T follicular helper cell (primary cell): ENCODE data around the gene CEP170B.
"Not testable (repeated sequence)": the region's sequence is repeated elsewhere in the genome, so short reads cannot be mapped to it uniquely, and the experiment has no call there.

Experiments used
- DNase-seq: peaks from one replicate; pipeline ENCODE4 v3.0.0-alpha.2; 2020; ENCODE audit warnings: low read depth
- total RNA-seq, 2 experiments: gene quantifications; one replicate each; lab custom pipeline; 2026; lab: John Stamatoyannopoulos, UW

The CEP170B gene
- 19.7 to 25.3 reads per million in 2 experiments for total RNA-seq

DNA sequence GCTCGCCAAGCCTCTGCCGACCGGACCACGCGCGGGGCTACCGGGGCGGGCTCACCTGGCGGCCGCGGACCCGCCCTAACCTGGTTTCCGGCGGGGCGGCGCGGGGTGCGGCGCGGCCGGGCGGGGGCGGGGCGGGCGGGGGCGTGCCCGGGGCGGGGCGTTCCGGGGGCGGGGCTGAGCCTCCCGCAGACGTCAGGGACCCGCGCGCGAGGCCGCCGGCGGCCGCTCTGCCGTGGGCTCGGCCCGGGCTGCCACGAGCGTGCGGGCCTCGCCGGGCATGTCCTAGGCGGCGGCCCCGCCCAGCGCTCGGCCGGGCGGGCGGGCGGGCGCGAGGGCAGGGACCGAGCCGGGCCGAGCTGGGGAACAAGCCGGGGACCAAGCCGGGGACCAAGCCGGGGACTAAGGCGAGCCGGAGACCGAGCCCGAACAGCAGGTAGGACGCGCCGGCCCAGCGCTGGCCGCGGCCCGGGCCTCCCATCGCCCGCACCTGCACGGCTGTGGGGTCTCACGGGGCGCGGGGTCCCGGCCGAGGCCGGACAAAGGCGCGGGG lies at the start of gene CEP170B:
TSS of gene CEP170B (plus strand) at position 188 of the 550 bp plus-strand sequence. CDS start 3,183 bp downstream, outside the sequence.
- peak; percentile 34 for DNase-seq

GRCh38 chr14:104816616-104816884 lies 48.5 kb upstream of the CEP170B start:
- no peak for DNase-seq

DNA sequence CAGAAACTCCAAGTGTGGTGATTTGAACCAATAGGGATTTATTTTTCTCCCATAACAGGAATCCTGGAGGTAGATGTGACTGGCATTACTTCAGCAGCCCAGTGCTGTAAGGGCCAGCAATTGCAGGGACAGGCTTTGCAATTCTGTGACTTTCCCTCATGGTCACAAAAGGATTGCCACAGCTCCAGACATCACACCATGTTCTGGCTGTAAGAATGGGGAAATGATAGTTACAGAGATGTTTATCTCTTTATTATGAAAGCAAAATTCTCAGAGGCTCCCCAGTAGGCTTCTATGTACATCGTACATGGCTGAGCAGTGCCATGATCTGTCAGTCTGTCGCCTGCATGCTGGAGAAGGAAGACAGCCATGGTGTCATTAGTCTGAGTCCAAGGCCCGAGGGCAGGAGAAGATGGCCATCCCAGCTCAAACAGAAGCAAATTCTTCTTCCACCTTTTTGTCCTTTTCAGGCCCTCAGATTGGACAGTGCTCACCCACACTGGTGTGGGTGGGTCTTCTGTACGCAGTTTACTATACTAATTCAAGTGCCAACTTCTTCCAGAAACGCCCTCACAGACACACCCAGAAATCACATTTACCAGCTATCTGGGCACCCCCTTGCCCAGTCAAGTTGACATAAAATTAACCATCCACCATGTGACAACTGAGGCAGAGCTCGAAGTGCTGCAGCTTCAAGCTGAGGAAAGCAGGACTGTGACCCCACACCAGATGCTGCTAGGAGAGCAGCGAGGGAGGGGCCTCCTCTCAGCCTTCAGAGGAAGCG lies 46.9 kb upstream of the CEP170B start:
- no peak for DNase-seq

- DNase-seq = no peak
These were observed 46.3 kb upstream of the CEP170B start for GRCh38 chr14:104818714-104819161.

GRCh38 chr14:104819361-104819781 lies 45.7 kb upstream of the CEP170B start:
- no peak for DNase-seq

GRCh38 chr14:104820669-104821228 lies 44.3 kb upstream of the CEP170B start:
- DNase-seq = no peak

- no peak for DNase-seq
These were observed 43.7 kb upstream of the CEP170B start for GRCh38 chr14:104821229-104821945.

DNA sequence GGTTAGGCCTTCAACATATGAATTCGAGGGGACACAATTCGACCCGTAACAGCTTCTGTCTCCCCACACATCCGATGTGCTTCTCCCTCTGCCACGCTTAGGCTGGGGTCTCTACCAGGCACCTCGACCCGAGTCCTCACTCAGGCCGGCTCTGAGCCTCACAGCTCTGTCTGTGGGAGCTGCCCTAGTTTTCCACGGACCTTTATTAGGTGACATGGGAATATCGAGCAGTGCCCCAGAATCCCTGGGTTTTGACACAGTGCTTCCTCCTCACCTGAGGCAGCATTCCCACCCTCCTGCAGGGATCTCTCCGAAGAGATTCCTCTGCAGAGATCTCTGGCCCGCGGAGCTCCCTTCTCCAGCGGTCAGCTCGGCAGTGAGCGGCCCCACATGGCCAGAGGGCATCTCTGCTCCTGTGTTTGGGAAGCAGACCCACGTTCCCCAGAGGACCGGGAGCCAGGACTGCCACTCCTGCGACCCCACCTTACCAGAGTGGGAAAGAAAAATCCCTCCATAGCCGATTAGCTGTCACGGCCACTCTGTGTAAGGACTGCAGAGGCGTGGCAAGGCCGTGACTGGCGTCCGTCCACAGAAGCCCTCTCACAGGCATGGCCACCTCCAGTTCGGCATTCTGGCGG lies 43.0 kb upstream of the CEP170B start:
- DNase-seq = no peak

DNA sequence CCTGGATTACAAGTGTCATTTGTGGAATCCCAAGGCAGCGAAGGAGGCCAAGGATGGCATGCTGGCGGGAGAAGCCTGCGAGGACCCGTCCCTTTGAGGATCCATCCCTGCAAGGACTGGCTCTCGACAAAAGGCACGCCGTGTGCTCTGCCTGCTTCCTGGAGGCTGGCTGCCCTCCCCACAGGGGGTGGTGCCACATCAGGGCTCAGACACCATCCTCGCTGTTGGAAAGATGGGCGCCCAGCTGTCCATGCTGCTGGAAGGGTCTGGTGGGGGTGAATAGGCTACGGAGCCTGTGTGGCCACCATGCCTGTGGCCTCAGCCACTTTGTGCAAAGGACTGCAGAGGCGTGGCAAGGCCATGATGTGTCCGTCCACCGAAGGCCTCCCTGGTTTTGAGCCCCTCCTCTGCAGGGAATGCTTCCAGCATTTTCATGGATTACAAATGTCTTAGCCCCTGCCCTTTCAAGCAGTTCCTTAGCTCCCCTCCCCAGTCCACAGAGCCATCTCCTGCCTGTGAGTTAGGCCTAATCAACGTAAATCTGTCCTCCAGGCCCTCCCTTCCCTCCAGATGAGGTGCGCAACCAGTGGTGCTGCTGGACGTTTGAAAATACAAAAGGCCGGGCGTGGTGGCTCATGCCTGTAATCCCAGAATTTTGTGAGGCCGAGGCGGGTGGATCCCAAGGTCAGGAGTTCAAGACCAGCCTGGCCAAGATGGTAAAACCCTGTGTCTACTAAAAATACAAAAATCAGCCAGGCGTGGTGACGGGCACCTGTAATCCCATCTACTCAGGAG lies 42.0 kb upstream of the CEP170B start:
- DNase-seq = no peak

DNA sequence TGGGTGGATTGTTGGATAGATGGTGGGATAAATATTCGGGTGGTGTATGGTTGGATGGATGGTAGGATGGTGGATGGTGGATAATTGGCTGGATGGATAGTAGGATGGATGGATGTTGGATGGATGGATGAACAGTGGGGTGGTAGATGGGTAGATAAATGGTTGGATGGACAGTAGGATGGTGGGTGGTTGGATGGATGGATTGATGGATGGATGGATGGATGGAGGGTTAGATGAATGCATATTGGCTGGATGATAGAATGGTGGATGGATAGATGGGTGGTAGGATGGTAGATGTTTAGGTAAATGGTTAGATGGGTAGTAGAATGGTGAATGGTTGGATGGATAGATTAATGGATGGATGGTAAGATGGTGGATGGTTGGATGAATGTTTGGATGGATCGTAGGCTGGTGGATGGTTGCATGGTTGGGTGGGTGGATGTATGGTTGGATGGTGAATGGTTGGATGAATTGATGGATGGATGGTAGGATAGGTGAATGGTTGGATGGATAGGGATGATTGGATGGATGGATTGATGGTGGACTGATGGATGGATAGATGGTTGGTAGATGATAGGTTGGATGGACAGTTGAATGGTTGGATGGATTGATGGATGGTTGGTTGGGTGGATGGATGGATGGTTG lies 40.6 kb upstream of the CEP170B start:
- no peak for DNase-seq

GRCh38 chr14:104826189-104826860 lies 38.7 kb upstream of the CEP170B start:
- DNase-seq = peak; percentile 91

DNA sequence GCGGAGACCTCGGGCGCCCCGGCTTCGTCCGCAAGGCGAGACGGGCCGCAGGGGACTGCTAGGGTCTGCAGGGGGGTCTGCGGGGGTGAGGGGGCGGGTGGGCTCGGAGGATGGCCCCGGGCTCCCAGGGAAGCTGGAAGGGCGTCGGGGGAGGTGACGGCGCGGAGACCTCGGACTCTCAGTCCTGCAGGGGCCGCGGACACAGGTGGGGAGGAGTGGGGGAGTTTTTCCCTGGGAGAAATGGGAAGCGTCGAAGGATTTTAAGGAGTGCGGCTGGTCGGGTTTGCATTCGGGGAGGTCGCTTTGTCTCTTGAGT lies 38.2 kb upstream of the CEP170B start:
- no peak for DNase-seq

GRCh38 chr14:104827177-104828055 lies 37.7 kb upstream of the CEP170B start:
- DNase-seq = peak; percentile 34

- DNase-seq = no peak
These were observed 34.3 kb upstream of the CEP170B start for GRCh38 chr14:104830781-104831180.

- DNase-seq = not testable (repeated sequence)
These were observed 28.7 kb upstream of the CEP170B start for GRCh38 chr14:104836171-104836935.

- DNase-seq = no peak
These were observed 23.3 kb upstream of the CEP170B start for GRCh38 chr14:104841730-104842129.

DNA sequence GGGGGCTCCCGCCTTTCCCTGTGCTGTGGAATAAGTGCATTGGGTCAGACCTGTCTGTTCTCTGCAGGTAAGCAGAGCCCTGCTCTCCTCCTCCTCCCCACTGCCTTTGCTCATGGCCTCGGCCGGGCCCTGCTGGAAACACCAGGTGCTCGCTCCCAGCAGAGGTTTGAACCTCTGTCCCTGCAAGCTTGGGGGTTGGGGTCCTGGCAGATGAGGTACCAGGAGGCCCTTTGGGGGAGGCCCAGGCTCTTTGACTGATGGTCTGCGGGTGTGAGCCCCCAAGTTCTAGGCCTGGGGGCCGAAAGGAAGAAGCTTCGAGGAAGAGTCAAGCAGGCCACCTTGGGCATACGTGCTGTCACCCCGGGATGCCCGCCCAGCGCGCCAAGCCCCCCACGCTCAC lies 22.1 kb upstream of the CEP170B start:
- DNase-seq = no peak

DNA sequence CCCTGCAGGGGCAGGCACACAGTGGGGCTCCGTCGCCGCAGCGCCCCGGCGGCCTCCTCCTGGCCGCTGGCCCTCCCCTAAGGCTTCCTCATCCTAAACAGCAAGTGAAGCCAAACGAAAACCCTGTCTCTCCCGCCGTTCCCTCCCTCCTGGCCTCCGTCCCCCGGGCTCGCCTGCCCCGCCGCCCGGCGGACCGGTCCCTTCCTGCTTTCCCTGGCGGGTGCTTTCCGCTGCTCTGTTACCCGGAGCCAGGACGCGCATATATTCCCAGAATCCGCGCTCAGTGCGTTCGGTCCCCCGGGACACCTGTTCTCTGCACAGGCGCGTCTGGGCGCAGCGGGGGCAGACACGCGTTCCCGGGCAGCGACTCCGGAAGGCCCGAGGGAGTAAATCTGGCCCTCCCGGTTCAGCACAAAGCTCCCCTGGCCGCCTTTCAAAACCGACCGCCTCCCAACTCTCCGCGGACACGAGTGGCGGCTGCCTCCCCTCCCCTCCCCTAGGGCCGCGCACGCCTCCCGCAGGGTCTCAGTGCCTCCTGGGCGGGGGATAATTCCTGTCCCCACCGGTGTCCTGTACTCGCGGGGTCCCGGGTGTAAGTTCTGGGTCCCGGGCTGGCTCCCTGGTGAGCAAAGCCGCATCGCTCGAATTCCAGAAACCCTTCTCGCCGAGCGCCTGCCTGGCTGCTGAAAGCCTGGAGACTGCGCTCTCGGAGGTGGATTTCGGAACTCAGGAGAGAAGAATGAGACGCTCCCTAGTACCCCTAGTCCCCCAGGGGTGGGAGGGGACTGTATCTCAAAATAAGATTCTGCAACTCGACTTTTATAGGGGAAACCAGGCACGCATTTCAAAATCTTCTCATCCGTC lies 21.4 kb upstream of the CEP170B start:
- DNase-seq = no peak
